NB4 (cell line): ENCODE data around the gene ZNF276.

Experiments
- DNase-seq: peaks from one replicate; pipeline ENCODE4 v3.0.0; 2010; ENCODE audit warnings: low read depth
- H3K4me3 ChIP-seq: one replicate; pipeline ENCODE4 v1.5.1; 2011; ENCODE audit warnings: mild to moderate bottlenecking, low read depth, low read length, moderate library complexity
- CTCF ChIP-seq: IDR thresholded peaks from one replicate; pipeline ENCODE4 v1.5.1; 2012; ENCODE audit warnings: low read depth, low read length
- MAX ChIP-seq: IDR thresholded peaks from 2 replicates; pipeline ENCODE4 v1.6.1; 2011; ENCODE audit warnings: low read depth, low read length
- MYC ChIP-seq: IDR thresholded peaks from 2 replicates; pipeline ENCODE4 v1.6.1; 2011; ENCODE audit warnings: low read depth, low read length
- POLR2A ChIP-seq: IDR thresholded peaks from 2 replicates; pipeline ENCODE4 v1.6.1; 2011; ENCODE audit warnings: mild to moderate bottlenecking; ENCODE audit not compliant: insufficient read length; ENCODE audit errors: extremely low read depth

The ZNF276 gene

GRCh38 chr16:89787365-89787805 is 66.0 kb downstream of the ZNF276 start:
- no peak for TF ChIP-seq POLR2A
- TF ChIP-seq MAX: no peak
- no peak for TF ChIP-seq CTCF
- no peak for TF ChIP-seq MYC
- no peak overlapping the region for H3K4me3 ChIP-seq
- no peak for DNase-seq
